T-helper 1 cell treated with Interleukin-12 subunit alpha and Interleukin-12 subunit beta and Interleukin-4 antibody, amounts not matched to agents 30 μg/mL and 1 μg/mL, for 36 hours (primary cell): Measurements from ENCODE around the gene PXMP4.

Source experiments
- H3K27ac Mint-ChIP-seq: one replicate; pipeline ENCODE4 v1.8.0; 2021; ENCODE audit warnings: mild to moderate bottlenecking, mixed read lengths
- H3K27me3 Mint-ChIP-seq: one replicate; pipeline ENCODE4 v1.8.0; 2021; ENCODE audit warnings: low read depth, mixed read lengths
- H3K36me3 Mint-ChIP-seq: one replicate; pipeline ENCODE4 v1.8.0; 2021; ENCODE audit warnings: low read depth, mixed read lengths
- H3K4me1 Mint-ChIP-seq: one replicate; pipeline ENCODE4 v1.8.0; 2021; ENCODE audit warnings: low read depth, mixed read lengths
- H3K4me3 Mint-ChIP-seq: one replicate; pipeline ENCODE4 v1.8.0; 2021; ENCODE audit warnings: mild to moderate bottlenecking, moderate library complexity, mixed read lengths
- H3K9me3 Mint-ChIP-seq: one replicate; pipeline ENCODE4 v1.8.0; 2021; ENCODE audit warnings: mixed read lengths

Gene PXMP4

DNA sequence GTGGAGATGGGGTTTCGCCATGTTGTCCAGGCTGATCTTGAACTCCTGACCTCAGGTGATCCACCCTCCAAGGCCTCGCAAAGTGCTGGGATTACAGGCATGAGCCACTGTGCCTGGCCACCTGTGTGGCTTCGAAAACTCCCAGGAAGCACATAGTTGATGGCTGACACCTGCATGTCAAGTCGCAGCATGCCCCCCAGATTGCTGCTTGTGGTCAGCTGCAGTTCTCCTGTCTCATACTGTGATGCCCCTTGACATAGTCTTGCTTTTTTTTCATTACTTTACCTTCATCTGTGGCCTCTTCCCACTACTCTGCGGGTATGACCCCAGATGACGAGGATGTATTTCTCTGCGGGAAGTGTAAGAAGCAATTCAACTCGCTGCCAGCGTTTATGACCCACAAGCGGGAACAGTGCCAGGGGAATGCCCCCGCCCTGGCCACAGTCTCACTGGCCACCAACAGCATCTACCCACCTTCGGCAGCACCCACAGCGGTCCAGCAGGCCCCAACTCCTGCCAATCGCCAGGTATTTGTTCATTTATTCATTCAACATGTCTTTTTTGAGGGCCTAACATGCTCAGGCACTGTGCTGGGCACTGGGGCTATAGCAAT lies 24.8 kb upstream of the PXMP4 start:
- H3K4me3 Mint-ChIP-seq = no peak overlapping the region
- peaks cover 2% of the 10 kb centered on the region for H3K4me1 Mint-ChIP-seq
- H3K27me3 Mint-ChIP-seq = no peaks in the 10 kb centered on the region
- H3K27ac Mint-ChIP-seq = no peak overlapping the region
- H3K36me3 Mint-ChIP-seq = peaks cover 2% of the 10 kb centered on the region
- no peaks in the 10 kb centered on the region for H3K9me3 Mint-ChIP-seq

DNA sequence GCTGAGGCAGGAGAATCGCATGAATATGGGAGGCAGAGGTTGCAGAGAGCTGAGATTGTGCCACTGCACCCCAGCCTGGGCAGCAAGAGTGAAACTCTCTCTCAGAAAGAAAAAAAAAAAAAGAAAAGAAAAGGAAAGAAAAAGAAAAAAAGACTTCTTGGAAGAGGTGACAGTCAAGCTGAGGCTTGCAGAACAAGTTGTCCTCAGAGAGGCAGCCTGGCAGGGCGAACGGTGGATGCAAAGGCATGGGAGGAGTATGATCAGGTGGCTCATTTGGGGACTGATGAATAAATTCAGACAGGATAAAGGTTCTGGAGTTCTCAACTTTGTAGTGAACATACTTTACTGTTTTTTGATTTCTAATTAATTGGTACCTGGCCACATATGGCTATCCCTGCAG lies 24.1 kb upstream of the PXMP4 start:
- Mint-ChIP-seq H3K27me3 (no peaks in the 10 kb centered on the region), H3K4me1 (peaks cover 2% of the 10 kb centered on the region), H3K36me3 (peaks cover 2% of the 10 kb centered on the region), H3K9me3 (no peaks in the 10 kb centered on the region), H3K27ac (no peak overlapping the region), H3K4me3 (no peak overlapping the region)

- H3K4me1 Mint-ChIP-seq = peaks cover 3% of the 10 kb centered on the region
- H3K36me3 Mint-ChIP-seq = peaks cover 13% of the 10 kb centered on the region
- H3K4me3 Mint-ChIP-seq = no peak overlapping the region
- H3K9me3 Mint-ChIP-seq = peaks cover 14% of the 10 kb centered on the region
- H3K27ac Mint-ChIP-seq = no peak overlapping the region
- no peaks in the 10 kb centered on the region for H3K27me3 Mint-ChIP-seq
Observed at GRCh38 chr20:33740189-33740588, 20.1 kb upstream of the PXMP4 start.

DNA sequence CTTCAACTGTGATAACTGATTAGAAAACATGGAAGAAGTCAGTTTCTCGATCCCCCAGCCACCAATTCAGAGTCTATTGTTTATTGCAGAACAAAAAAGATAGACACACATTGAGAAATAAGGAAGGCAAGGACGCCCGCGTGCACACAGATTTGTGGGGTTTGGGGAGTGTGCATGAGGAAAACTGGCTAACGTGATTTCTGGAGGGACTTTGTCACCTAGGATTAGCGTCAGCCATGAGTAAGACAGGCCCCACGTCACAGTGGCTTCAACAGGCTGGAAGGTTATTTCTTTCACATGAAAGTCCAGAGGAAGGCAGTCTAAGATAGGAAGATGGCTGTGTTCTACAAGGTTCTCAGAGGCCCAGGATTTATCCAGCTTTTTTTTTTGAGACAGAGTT lies 19.4 kb upstream of the PXMP4 start:
- peaks cover 14% of the 10 kb centered on the region for H3K9me3 Mint-ChIP-seq
- H3K36me3 Mint-ChIP-seq = peaks cover 13% of the 10 kb centered on the region
- no peaks in the 10 kb centered on the region for H3K27me3 Mint-ChIP-seq
- peaks cover 3% of the 10 kb centered on the region for H3K4me1 Mint-ChIP-seq
- H3K4me3 Mint-ChIP-seq = no peak overlapping the region
- no peak overlapping the region for H3K27ac Mint-ChIP-seq

DNA sequence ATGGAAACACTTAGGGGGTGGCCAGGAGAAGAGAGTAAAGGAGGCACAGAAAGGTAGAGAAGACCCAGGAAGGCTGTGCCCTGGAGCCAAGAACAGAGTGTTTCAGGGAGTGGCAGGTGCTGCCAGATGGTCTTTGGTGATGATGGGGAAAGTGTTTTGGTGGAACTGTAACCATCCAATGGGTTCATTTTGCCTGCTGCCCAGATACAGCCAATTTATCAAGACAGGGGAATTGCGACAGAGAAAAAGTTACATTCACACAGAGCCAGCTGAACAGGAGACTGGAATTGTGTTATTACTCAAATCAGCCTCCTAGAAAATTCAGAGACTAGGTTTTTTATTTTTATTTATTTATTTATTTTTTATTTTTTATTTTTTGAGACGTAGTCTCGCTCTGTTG lies 16.9 kb upstream of the PXMP4 start:
- no peak overlapping the region for H3K27ac Mint-ChIP-seq
- H3K9me3 Mint-ChIP-seq = peaks cover 14% of the 10 kb centered on the region
- H3K36me3 Mint-ChIP-seq = peaks cover 14% of the 10 kb centered on the region
- no peak overlapping the region for H3K4me3 Mint-ChIP-seq
- H3K27me3 Mint-ChIP-seq = no peaks in the 10 kb centered on the region
- peaks cover 16% of the 10 kb centered on the region for H3K4me1 Mint-ChIP-seq

DNA sequence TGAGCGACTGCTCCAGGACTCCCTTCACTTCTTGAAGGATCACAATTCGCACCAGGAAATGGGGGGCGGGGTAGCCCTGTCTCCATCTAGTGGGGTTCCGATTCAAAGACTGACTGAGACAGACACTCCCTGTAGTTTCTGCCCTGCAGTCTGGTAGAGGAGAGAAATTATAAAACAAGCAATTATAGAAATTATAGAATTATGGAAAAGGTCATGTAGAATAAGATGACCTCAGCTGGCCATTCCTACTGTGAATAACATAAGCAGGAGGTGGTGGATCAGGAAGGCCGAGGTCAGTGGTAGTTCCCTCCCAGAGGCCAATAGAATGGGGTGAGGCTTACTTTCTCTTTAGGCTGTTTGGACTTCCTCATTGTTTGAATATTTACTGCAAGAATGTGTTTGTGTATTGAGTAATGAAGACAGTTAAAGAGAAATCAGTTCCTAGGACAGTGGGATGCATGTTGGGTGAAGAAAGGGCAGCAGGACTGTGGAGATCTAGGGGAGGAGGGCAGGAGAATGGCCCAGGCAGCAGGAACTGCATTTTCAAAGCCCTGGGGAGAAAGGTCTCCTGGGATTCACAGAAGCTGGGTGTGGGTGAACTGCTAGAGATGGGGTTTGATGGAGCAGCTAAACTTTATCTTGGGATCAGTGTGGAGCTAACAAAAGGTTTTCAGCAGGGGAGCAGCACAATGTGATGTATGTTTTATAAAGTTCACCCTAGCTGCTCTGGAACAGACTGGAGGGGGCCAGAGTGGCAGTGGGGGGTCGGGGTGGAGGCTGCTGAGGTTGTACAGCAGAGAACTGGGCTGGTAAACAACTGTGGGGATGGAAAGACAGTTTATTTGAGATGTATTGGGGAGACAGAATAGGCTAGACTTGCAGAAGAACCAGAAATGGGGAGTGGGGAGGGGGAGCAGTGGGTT lies 13.8 kb upstream of the PXMP4 start:
- Mint-ChIP-seq H3K4me1 (peaks cover 19% of the 10 kb centered on the region), H3K27ac (peak overlapping the region; percentile 51)

DNA sequence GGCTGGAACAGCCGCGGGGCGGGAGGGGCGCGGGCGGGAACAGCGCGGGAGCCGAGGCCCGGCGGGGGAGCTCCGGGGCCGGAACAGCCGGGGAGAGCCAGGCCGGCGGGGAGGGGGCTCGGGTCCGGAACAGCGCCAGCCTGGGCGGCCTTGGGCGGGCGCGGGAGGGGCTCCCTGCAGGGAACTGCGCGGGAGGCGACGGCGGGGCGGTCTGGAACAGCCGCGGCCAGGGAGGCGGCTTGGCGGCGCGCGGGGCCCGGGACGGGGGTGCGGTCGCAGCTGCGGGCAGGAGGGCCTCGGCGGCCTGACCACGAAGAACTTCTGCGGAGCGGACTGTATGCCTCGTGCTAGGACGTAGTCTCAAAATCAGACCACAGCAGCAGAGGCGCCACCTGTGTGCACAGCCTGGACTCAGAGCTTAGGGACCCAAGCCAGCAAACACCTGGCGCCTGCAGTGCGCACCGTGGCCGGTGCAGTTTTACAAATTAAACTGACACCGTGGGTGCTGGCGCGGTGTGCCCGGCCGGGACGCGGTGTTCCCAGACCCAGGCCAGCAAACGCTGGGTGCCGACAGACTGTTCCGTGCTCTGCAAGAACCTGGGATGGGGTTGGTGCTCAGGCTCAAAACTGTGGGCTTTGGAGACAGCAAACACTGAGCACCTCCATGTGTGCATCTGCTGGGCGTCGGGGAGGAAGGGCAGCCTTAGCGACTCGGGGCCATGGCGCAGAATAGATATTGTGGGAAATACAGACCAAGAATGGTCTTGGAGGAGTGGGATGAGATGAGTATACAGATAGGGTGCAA lies 12.3 kb upstream of the PXMP4 start:
- H3K27ac Mint-ChIP-seq = peak overlapping the region; percentile 81
- peak overlapping the region; percentile 86 for H3K4me3 Mint-ChIP-seq
- peaks cover 14% of the 10 kb centered on the region for H3K9me3 Mint-ChIP-seq
- H3K27me3 Mint-ChIP-seq = no peaks in the 10 kb centered on the region
- peaks cover 16% of the 10 kb centered on the region for H3K4me1 Mint-ChIP-seq
- peaks cover 14% of the 10 kb centered on the region for H3K36me3 Mint-ChIP-seq

More for the DNA sequence above, 13.8 kb upstream of the PXMP4 start:
- Mint-ChIP-seq H3K9me3 (peaks cover 14% of the 10 kb centered on the region), H3K4me3 (peak overlapping the region; percentile 47), H3K27me3 (no peaks in the 10 kb centered on the region), H3K36me3 (peaks cover 14% of the 10 kb centered on the region)

DNA sequence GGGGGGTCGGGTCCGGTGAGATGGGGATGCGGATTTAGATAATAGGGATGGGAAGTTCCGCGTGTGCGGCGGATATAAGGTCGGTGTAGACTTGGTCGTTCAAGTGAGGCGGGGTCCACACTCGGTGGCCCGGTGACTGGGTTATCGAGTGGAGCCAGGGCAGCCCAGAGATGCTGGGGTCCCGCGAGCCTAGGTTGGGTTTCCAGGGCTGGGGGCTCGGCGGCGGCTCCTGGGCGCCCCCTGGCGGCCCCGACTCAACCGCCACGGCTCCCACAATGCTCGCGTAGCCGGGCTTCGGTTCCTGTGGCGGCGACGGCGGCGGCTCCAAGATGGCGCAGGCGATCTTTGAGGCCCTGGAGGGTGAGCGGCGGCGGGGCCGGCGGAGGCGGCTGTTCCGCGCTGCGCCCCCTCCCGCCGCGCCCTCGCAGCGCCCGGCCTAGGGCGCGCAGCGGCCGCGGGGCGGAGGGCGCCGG lies 11.6 kb upstream of the PXMP4 start, which contains the start of gene ZNF341:
Gene ZNF341 (plus strand): TSS at position 304 of the 473 bp plus-strand sequence. CDS start 26 bp downstream, at position 330.
- peaks cover 11% of the 10 kb centered on the region for H3K36me3 Mint-ChIP-seq
- H3K27ac Mint-ChIP-seq = peak within 1 kb of the TSS; percentile 90
- H3K27me3 Mint-ChIP-seq = no peaks in the 10 kb centered on the region
- H3K4me1 Mint-ChIP-seq = peaks cover 16% of the 10 kb centered on the region
- H3K9me3 Mint-ChIP-seq = peaks cover 10% of the 10 kb centered on the region
- H3K4me3 Mint-ChIP-seq = peak within 1 kb of the TSS; percentile 86

DNA sequence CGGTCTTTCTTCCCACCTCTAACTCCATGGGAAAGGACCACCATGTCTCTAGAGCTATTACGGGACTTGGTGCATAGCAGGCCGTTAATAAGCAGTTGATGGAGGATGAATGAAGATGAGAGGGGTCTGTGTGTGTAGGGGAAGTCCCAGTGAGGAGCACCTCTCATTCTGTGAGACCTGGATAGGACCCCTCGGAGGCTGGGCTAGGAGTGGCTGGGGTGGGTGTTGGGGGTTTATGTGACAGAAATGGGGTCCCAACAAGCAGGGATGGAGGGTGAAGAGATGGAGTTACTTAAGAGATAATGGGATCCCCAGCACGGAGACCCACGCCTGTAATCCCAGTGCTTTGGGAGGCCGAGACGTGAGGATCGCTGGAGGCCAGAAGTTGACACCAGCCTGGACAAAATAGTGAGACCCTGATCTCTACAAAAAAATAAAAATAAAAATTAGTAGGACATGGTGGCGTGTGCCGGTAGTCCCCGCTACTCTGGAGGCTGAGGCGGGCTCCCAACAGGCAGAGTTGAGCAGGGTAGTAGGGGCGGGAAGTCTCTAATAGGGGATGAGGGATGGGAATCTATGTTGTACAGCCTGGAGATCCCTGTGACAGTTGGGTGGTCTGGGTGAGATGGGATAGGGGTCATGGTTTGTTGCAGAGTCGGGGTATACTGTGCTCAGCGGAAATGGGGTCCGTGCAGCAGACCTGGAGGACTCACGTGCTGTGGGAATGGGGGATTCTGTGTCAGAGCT lies 11.0 kb upstream of the PXMP4 start:
- Mint-ChIP-seq H3K36me3 (peaks cover 5% of the 10 kb centered on the region), H3K4me3 (peak overlapping the region; percentile 84), H3K9me3 (peaks cover 6% of the 10 kb centered on the region), H3K4me1 (peaks cover 16% of the 10 kb centered on the region), H3K27ac (peak overlapping the region; percentile 90), H3K27me3 (no peaks in the 10 kb centered on the region)

- Mint-ChIP-seq H3K4me3 (no peak overlapping the region), H3K27me3 (no peaks in the 10 kb centered on the region), H3K27ac (no peak overlapping the region), H3K9me3 (no peaks in the 10 kb centered on the region), H3K36me3 (peaks cover 2% of the 10 kb centered on the region), H3K4me1 (peaks cover 12% of the 10 kb centered on the region)
Observed at GRCh38 chr20:33729101-33729500, 9.0 kb upstream of the PXMP4 start.

DNA sequence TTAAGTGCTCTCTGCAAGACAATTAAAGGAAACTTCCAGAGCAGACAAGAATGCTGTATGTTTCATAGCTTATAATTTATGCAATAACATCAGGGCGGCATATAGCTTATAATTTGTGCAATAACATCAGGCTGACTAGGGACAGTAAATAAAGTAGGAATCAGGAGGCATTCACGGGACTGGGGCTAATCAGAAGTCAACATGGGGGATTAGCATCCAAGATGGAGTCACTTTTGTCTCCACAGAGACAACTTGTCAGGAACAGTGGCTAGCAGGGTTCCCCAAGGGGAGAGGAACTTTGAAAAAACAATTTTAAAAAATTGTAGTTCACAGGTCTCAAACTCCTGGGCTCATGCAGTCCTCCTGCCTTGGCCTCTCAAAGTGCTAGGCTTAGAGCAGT lies 8.4 kb upstream of the PXMP4 start:
- no peaks in the 10 kb centered on the region for H3K9me3 Mint-ChIP-seq
- H3K4me3 Mint-ChIP-seq = no peak overlapping the region
- H3K36me3 Mint-ChIP-seq = no peaks in the 10 kb centered on the region
- no peaks in the 10 kb centered on the region for H3K27me3 Mint-ChIP-seq
- H3K4me1 Mint-ChIP-seq = peaks cover 7% of the 10 kb centered on the region
- no peak overlapping the region for H3K27ac Mint-ChIP-seq

DNA sequence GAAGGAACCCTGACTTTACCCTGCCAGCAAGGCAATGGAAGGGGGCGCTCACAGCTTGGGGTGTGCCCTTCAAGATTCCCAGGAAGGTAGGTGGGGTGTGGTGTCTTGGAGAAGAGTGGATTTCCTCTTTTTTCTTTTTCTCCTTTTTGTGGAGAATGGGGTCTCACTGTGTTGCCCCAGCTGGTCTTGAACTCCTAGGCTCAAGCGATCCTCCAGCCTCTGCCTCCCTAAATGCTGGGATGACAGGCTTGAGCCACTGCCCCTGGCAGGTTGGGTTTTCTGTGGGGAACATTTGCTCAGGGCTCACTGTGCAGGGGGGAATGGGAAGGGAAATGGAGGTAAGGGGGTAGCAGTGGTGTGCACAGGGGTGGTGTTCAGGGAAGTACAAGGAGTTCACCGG lies 7.7 kb upstream of the PXMP4 start:
- peaks cover 6% of the 10 kb centered on the region for H3K4me1 Mint-ChIP-seq
- no peaks in the 10 kb centered on the region for H3K9me3 Mint-ChIP-seq
- H3K4me3 Mint-ChIP-seq = no peak overlapping the region
- H3K36me3 Mint-ChIP-seq = no peaks in the 10 kb centered on the region
- H3K27ac Mint-ChIP-seq = no peak overlapping the region
- no peaks in the 10 kb centered on the region for H3K27me3 Mint-ChIP-seq

GRCh38 chr20:33727115-33727479 lies 7.0 kb upstream of the PXMP4 start:
- H3K4me1 Mint-ChIP-seq = peaks cover 3% of the 10 kb centered on the region
- no peaks in the 10 kb centered on the region for H3K9me3 Mint-ChIP-seq
- no peaks in the 10 kb centered on the region for H3K36me3 Mint-ChIP-seq
- no peak overlapping the region for H3K27ac Mint-ChIP-seq
- no peak overlapping the region for H3K4me3 Mint-ChIP-seq
- H3K27me3 Mint-ChIP-seq = no peaks in the 10 kb centered on the region
